22Rv1 (cell line): Measurements from ENCODE around the gene SPIN1.

ENCODE experiments used
- H3K27ac ChIP-seq: fragments of 450-650 bp; 2 replicates; pipeline ENCODE4 v1.5.1; 2017
- CTCF ChIP-seq: fragments of 450-650 bp; IDR thresholded peaks from 2 replicates; pipeline ENCODE4 v1.5.1; 2017; ENCODE audit warnings: mild to moderate bottlenecking
- ZFX ChIP-seq: fragments of 450-650 bp; IDR thresholded peaks from 2 replicates; pipeline ENCODE4 v1.6.1; 2017; ENCODE audit warnings: antibody characterized with exemption, borderline replicate concordance

SPIN1 gene

GRCh38 chr9:88447431-88447830, 59.2 kb downstream of the SPIN1 start:
- TF ChIP-seq ZFX (no peak), CTCF (no peak)
- no peak overlapping the region for H3K27ac ChIP-seq

- H3K27ac ChIP-seq: no peak overlapping the region
- TF ChIP-seq ZFX: no peak
- TF ChIP-seq CTCF: no peak
These were observed 62.9 kb downstream of the SPIN1 start for GRCh38 chr9:88451160-88451559.

- H3K27ac ChIP-seq: no peak overlapping the region
These were observed 70.6 kb downstream of the SPIN1 start for GRCh38 chr9:88458716-88459465.

GRCh38 chr9:88460587-88461332, 72.5 kb downstream of the SPIN1 start:
- H3K27ac ChIP-seq: no peak overlapping the region
- TF ChIP-seq CTCF: no peak
- no peak for TF ChIP-seq ZFX

More at GRCh38 chr9:88458716-88459465, 70.6 kb downstream of the SPIN1 start:
- TF ChIP-seq CTCF (no peak), ZFX (no peak)

GRCh38 chr9:88462191-88462590, 73.9 kb downstream of the SPIN1 start:
- no peak overlapping the region for H3K27ac ChIP-seq
- no peak for TF ChIP-seq ZFX
- no peak for TF ChIP-seq CTCF

- H3K27ac ChIP-seq: no peak overlapping the region
- TF ChIP-seq ZFX (no peak), CTCF (no peak)
These were observed 76.6 kb downstream of the SPIN1 start for GRCh38 chr9:88464851-88465250.

- H3K27ac ChIP-seq: no peak overlapping the region
- TF ChIP-seq CTCF (no peak), ZFX (no peak)
These were observed 80.0 kb downstream of the SPIN1 start for GRCh38 chr9:88468226-88468625.
